ENCODE measurements around the gene ATP5ME. TPM values are rescaled to one million over a fixed set of nuclear protein-coding genes. Genes with fewer than 3 reads are reported as not detected.

The ATP5ME gene
- total and polyA plus RNA-seq, 2 of the 13 experiments (the other 11 are each of a cell fraction or from before 2014, with no cell fraction given): 305 to 753 TPM

GRCh38 chr4:687048-687970 lies 13.2 kb upstream of the ATP5ME start (continued):
- TF ChIP-seq SMAD3 (CRISPR knock-in tag; IDR thresholded peaks at IDR 0.05) (no peak), ZNF317 (CRISPR knock-in tag; IDR thresholded peaks at IDR 0.05) (0 out of 2 replicates have a peak, but pooled peaks have one; percentile 61), RNF219 (CRISPR knock-in tag; IDR thresholded peaks at IDR 0.05) (no peak), SNAPC2 (CRISPR knock-in tag; IDR thresholded peaks at IDR 0.05) (no peak), ZBTB33 (CRISPR knock-in tag; IDR thresholded peaks at IDR 0.05) (no peak), RNF2 (conservative IDR thresholded peaks at IDR 0.05; ENCODE audit: low read depth) (no peak), E2F2 (CRISPR knock-in tag; IDR thresholded peaks at IDR 0.05; ENCODE audit: borderline replicate concordance) (no peak), ESRRA (CRISPR knock-in tag; IDR thresholded peaks at IDR 0.05; ENCODE audit: low read depth) (peak; percentile 79), HCFC1 (IDR thresholded peaks at IDR 0.05; ENCODE audit: low read depth, low read length) (no peak), GTF3A (CRISPR knock-in tag; conservative IDR thresholded peaks at IDR 0.05) (0 out of 2 replicates have a peak, but pooled peaks have one; percentile 27), ATF3 (CRISPR knock-in tag; IDR thresholded peaks at IDR 0.05) (no peak), ZSCAN5A (CRISPR knock-in tag; IDR thresholded peaks at IDR 0.05; ENCODE audit: borderline replicate concordance) (no peak), NCOA1 (CRISPR knock-in tag; IDR thresholded peaks at IDR 0.05) (no peak), PAXIP1 (CRISPR knock-in tag; conservative IDR thresholded peaks at IDR 0.05) (0 out of 2 replicates have a peak, but pooled peaks have one; percentile 9), ZNF576 (CRISPR knock-in tag; IDR thresholded peaks at IDR 0.05) (no peak; the same call in 1 of the 2 replicates), ZNF75D (CRISPR knock-in tag; IDR thresholded peaks at IDR 0.05; ENCODE audit: borderline replicate concordance) (no peak)

Data from HepG2 (cell line).